ENCODE measurements around the gene KANK2. TPM values are rescaled to one million over a fixed set of nuclear protein-coding genes. Genes with fewer than 3 reads are reported as not detected.

The KANK2 gene
- polyA plus RNA-seq, 1 of the 3 experiments (the other 2 are of a cell fraction) = 92.4 TPM

DNA sequence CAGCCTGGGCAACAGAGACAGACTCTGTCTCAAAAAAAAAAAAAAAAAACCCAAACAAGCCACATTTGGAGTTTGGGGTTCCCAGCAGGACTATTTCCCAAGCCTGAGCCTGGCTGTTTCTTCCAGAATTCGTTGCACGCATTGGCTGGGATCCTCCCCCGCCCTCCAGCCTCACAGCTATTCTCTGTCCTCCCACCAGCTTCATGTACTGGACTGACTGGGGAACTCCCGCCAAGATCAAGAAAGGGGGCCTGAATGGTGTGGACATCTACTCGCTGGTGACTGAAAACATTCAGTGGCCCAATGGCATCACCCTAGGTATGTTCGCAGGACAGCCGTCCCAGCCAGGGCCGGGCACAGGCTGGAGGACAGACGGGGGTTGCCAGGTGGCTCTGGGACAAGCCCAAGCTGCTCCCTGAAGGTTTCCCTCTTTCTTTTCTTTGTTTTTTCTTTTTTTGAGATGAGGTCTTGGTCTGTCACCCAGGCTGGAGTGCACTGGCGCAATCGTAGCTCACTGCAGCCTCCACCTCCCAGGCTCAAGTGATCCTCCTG lies 81.4 kb downstream of the KANK2 start (continued):
- TF ChIP-seq, protein P1, sequence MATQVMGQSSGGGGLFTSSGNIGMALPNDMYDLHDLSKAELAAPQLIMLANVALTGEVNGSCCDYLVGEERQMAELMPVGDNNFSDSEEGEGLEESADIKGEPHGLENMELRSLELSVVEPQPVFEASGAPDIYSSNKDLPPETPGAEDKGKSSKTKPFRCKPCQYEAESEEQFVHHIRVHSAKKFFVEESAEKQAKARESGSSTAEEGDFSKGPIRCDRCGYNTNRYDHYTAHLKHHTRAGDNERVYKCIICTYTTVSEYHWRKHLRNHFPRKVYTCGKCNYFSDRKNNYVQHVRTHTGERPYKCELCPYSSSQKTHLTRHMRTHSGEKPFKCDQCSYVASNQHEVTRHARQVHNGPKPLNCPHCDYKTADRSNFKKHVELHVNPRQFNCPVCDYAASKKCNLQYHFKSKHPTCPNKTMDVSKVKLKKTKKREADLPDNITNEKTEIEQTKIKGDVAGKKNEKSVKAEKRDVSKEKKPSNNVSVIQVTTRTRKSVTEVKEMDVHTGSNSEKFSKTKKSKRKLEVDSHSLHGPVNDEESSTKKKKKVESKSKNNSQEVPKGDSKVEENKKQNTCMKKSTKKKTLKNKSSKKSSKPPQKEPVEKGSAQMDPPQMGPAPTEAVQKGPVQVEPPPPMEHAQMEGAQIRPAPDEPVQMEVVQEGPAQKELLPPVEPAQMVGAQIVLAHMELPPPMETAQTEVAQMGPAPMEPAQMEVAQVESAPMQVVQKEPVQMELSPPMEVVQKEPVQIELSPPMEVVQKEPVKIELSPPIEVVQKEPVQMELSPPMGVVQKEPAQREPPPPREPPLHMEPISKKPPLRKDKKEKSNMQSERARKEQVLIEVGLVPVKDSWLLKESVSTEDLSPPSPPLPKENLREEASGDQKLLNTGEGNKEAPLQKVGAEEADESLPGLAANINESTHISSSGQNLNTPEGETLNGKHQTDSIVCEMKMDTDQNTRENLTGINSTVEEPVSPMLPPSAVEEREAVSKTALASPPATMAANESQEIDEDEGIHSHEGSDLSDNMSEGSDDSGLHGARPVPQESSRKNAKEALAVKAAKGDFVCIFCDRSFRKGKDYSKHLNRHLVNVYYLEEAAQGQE (IDR thresholded peaks at IDR 0.05; ENCODE audit: low read depth, low read length) = no peak
- TF ChIP-seq MEF2A (IDR thresholded peaks at IDR 0.05; ENCODE audit: borderline replicate concordance, low read depth) = no peak
- no peak for TF ChIP-seq RFX5 (IDR thresholded peaks at IDR 0.05; ENCODE audit: low read length)
- TF ChIP-seq, protein P2, sequence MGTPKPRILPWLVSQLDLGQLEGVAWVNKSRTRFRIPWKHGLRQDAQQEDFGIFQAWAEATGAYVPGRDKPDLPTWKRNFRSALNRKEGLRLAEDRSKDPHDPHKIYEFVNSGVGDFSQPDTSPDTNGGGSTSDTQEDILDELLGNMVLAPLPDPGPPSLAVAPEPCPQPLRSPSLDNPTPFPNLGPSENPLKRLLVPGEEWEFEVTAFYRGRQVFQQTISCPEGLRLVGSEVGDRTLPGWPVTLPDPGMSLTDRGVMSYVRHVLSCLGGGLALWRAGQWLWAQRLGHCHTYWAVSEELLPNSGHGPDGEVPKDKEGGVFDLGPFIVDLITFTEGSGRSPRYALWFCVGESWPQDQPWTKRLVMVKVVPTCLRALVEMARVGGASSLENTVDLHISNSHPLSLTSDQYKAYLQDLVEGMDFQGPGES (IDR thresholded peaks at IDR 0.05; ENCODE audit: low read depth, low read length) = no peak
- TF ChIP-seq RXRA (IDR thresholded peaks at IDR 0.05; ENCODE audit: borderline replicate concordance, low read depth) = no peak
- no peak for TF ChIP-seq SIN3A (IDR thresholded peaks at IDR 0.05; ENCODE audit: borderline replicate concordance, low read depth, low read length)

DNA sequence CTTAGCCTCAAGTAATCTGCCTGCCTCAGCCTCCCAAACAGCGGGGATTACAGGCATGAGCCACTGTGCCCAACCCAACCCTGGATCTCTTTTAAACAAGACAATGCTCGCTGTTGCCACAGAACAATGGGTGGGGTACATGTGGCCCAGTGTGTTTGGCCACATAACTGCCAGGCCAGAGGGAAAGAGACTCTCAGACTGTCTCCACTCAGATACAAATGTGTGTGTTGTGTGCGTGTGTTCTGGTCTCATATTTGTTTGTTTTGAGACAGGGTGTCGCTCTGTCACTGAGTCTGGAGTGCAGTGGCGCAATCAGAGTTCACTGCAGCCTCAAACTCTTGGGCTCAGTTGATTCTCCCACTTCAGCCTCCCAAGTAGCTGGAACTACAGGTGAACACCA lies 82.3 kb downstream of the KANK2 start:
- Histone ChIP-seq H3K27me3 (ENCODE audit: insufficient read depth) (no peaks in the 10 kb centered on the region), H3K9me3 (no peaks in the 10 kb centered on the region), H3K4me2 (no peak overlapping the region), H3K9me2 (no peaks in the 10 kb centered on the region), H2AFZ (ENCODE audit: low read depth) (no peak overlapping the region), H3K9ac (no peak overlapping the region), H3K4me1 (ENCODE audit: control insufficient read depth in 1 of 2, insufficient read depth in 2 of 2, low read depth in 1 of 2, low read length in 1 of 2) (no peaks in the 10 kb centered on the region), H3K27ac (ENCODE audit: low read depth in 2 of 2, low read length in 1 of 2) (no peak overlapping the region), H3K4me3 (ENCODE audit: low read depth in 2 of 2, low read length in 1 of 2) (no peak overlapping the region), H4K20me1 (ENCODE audit: insufficient read depth) (no peaks in the 10 kb centered on the region), H3K36me3 (replicated peaks in 1 of 2; ENCODE audit: control insufficient read depth in 1 of 2, insufficient read depth in 2 of 2, low read length in 1 of 2) (peaks cover 27 to 31% of the 10 kb centered on the region in 2 experiments), H3F3A (replicated peaks; ENCODE audit: insufficient read depth) (no peaks in the 10 kb centered on the region), H3K79me2 (ENCODE audit: insufficient read depth) (no peaks in the 10 kb centered on the region)
- WGBS (ENCODE audit: low lambda C conversion rate) = 96% methylated on average over 5 of the region's 5 CpGs
- CTCF ChIA-PET = interaction anchor here (0.8 kb wide), 1 partner anchor 15 kb away, joined by 3 read pairs; no protein-coding TSS in a partner anchor
- TF ChIP-seq JUND (IDR thresholded peaks at IDR 0.05) (no peak), FOXJ3 (CRISPR knock-in tag; IDR thresholded peaks at IDR 0.05) (no peak), MEF2A (IDR thresholded peaks at IDR 0.05; ENCODE audit: borderline replicate concordance, low read depth) (no peak), FOSL2 (IDR thresholded peaks at IDR 0.05; ENCODE audit: borderline replicate concordance, low read depth) (no peak), NRF1 (IDR thresholded peaks at IDR 0.05; ENCODE audit: low read depth, low read length) (no peak), TCF12 (IDR thresholded peaks at IDR 0.05) (no peak), SMC3 (IDR thresholded peaks at IDR 0.05; ENCODE audit: low read depth, low read length) (no peak), TAF1 (IDR thresholded peaks at IDR 0.05; ENCODE audit: borderline replicate concordance, low read depth, low read length) (no peak), EP300 (IDR thresholded peaks at IDR 0.05; ENCODE audit: borderline replicate concordance in 1 of 2, low read depth in 1 of 2, low read length in 1 of 2) (no peak), GABPA (IDR thresholded peaks at IDR 0.05; ENCODE audit: low read depth) (no peak), RXRA (IDR thresholded peaks at IDR 0.05; ENCODE audit: borderline replicate concordance, low read depth) (no peak)
- TF ChIP-seq, protein P3, sequence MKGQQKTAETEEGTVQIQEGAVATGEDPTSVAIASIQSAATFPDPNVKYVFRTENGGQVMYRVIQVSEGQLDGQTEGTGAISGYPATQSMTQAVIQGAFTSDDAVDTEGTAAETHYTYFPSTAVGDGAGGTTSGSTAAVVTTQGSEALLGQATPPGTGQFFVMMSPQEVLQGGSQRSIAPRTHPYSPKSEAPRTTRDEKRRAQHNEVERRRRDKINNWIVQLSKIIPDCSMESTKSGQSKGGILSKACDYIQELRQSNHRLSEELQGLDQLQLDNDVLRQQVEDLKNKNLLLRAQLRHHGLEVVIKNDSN (IDR thresholded peaks at IDR 0.05; ENCODE audit: borderline replicate concordance, low read depth) = no peak
- TF ChIP-seq, protein P1 (IDR thresholded peaks at IDR 0.05; ENCODE audit: low read depth, low read length) = no peak
- no peak for DNase-seq
- POLR2A ChIA-PET = no interaction called here

All from SK-N-SH (cell line).